HL-60/S4 treated with phorbol 12-myristate 13-acetate at 8.2 ng/mL for 4 days and 3 days (cell line): ENCODE results near the gene SAMD4A.

Experiments
- in situ Hi-C: fragments of 300-500 bp; cut with MboI; formaldehyde crosslinking; loops from 2 replicates; pipeline ENCODE4 v1.15.0; 2022; ENCODE audit warnings: low sequenced_read_pairs

SAMD4A gene

DNA sequence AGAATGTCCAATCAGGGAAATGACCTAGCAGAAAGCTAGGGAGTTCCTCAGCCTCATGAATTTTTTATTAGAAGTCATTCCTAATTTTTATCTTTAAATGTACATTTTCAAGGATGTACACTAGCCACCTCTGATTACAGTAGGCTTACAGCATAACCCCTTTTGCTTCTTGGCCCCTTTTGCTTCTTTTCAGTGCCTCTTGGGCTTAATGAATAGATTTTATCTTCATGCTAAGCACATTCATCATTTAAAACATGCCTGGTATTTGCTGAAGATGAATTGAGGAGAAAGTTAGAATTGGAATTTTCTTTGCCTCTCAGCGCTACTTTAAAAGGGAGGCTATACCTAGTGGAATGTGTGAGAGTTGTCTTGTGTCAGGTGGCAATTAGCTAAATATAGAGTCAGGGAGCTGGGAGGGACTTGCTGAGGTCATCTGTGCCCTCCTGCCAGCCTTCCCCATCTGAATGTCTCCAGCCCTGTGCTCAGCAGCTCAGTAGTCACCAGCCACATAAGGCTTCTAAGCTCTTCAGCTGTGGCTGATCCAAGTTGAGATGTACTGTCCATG is 132.1 kb downstream of the SAMD4A start:
- in situ Hi-C loops: no loop called here

DNA sequence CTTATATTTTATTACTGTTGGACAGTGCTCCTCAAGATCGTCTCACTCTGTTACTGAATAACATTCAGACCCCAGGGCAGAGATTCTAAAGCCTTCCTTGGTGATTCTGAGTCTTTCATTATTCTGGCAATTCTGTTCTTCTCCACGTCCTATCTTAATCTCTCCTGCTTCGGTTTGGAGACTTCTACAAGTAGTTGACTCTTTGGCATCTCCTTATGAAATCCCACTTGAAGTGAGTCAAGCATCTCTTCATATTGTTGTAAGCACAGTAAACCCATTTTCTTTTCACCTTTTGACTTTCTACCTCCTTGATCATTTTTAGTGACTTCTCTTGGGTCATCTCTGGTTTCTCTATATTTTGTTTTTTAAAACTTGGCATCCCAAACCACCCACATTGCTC is 132.8 kb downstream of the SAMD4A start:
- in situ Hi-C loops: no loop called here

DNA sequence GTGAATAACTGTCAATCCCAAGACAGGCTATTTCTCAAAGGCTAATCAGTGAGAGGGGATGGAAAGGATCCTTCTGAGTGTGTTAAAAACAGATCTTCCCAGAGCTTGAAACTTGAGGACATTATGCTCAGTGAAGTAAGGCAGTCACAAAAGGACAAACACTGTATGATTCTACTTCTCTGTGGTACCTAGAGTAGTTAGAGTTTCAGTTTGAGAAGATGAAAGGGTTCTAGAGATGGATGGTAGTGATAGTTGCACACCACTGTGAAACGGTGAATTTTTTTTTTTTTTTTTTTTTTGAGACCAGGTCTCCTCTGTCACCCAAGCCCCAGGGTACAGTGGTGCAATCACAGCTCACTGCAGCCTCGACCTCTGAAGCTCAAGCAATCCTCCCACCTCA is 133.8 kb downstream of the SAMD4A start:
- in situ Hi-C loops: no loop called here

DNA sequence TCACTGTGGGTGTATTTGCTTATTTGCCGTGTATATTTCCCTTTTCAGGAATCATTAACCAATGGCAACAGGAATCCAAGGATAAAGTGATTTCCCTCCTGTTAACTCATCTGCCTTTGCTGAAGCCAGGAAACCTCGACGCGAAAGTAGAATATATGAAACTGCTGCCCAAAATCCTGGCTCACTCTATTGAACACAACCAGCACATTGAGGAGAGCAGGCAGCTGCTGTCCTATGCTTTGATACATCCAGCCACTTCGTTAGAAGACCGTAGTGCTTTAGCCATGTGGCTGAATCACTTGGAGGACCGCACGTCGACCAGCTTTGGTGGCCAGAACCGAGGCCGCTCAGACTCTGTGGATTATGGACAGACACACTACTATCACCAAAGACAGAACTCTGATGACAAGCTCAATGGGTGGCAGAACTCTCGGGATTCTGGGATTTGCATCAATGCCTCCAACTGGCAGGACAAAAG is 135.1 kb downstream of the SAMD4A start:
- in situ Hi-C loops: no loop called here

DNA sequence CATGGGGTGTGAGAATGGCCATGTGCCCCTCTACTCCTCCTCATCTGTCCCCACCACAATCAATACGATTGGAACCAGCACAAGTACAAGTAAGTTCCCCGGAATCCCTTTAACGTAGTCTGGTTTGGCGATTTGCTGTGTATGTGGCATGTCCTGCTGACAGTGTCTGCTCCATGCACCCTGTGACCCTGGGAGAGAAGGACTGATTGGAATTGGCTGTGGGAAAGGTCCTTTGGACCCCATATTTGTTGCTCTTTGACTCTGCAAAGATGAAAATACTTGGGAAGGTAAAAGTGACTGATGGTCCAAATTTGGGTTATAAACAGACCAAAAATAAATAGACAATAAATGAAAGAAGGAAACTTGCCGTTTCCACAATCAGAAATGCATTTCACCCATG is 135.6 kb downstream of the SAMD4A start:
- in situ Hi-C loops: no loop called here

DNA sequence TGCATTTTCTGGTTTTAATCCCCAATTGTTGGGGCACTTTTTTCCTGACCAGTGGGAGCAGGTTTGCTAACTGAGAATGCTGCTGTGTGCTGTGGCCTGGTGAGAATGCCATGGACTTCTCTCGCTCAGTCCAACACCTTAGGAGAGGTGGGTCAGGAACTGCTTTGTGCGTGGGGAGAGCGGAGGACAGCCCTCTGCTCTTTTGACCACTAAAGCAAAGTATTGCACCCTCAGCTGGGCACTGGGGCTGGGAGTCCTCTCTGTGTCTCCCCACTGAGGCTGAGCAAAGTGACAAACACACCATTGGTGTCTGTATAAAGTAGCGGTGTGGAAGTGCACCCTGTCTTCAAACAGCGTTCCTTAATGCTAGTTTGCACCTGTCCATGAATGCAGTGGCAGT is 136.2 kb downstream of the SAMD4A start:
- in situ Hi-C loops: no loop called here

DNA sequence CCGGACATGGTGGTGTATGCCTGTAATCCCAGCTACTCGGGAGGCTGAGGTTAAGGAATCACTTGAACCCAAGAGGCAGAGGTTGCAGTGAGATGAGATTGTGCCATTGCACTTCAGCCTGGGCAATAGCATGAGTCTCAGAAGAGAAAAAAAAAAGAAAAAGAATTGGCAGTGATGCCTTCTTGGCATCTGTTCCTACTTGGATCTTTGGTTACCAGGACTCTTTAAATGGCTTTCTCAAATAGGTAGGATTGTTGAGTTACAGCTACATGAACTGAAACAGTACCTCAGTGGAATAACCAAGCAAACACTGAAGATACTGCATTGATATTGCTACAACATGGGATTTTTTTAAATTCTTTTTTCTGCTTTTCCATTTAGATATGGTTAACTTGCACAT is 136.8 kb downstream of the SAMD4A start:
- in situ Hi-C loops: no loop called here

DNA sequence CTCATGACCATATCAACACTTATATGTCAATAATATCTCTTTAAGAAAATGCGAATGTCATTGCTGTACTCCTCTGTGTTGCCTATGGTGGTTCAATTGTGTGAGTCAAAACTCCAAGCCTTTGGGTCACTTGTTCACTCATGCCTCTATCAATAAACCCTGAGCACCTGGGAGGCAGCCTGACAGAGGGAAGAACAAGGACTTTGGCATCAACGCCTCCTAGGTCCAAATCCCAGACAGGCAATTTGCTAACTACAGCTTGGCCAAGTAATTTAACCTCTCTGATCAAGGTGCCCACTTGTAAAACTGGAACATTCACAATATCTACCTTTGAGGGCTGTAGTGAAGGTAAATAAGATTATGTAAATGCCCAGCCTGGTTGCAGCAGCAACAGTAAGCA is 137.8 kb downstream of the SAMD4A start:
- in situ Hi-C loops: no loop called here

DNA sequence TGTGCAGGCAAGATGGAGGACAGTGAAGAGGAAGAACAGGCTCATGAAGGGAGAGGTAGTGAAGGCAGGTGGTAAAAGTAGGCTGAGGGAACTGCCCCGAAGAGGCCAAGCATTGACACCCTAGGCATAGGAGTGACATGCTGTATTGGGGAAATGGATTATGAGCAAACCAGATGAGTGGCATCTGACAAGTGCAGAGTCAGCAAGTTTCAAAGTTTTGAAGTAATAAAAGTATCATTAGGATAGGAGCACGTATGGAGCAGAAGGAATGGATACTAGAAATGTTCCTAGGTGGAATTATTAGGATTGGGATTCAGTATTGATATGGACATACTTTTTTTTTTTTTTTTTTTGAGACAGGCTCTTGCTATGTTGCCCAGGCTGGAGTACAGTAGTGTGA is 139.8 kb downstream of the SAMD4A start:
- in situ Hi-C loops: no loop called here

DNA sequence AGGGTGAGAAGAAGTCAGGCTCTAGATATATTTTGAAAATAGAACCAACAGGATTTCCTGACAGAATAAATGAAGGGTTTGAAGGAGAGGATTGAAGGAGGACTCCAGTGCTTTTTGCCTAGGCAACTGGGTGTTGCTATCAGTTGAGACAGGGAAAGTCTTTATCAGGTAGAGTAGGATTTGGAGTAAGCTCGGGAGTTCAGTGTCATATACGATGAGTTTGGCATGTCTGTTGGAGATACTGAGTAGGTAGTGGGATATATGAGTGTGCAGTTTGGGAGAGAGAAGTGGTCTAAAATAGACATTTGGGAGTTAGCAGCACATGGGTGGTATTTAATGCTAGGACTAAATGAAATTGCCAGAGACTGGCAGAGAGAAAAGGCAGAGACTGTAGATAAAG is 141.2 kb downstream of the SAMD4A start:
- in situ Hi-C loops: no loop called here

DNA sequence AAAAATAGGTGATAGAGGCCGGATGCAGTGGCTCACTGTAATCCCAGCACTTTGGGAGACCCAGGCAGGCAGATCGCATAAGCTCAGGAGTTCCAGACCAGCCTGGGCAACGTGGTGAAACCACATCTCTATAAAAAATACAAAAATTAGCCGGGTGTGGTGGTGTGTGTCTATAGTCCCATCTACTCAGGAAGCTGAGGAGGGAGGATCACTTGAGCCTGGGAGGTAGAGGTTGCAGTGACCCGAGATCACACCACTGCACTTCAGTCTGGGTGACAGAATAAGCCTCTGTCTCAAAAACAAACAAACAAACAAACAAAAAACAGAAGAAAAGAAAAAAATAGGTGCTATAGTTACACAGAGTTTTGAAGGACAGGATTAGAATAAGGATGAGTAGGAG is 142.1 kb downstream of the SAMD4A start:
- in situ Hi-C loops: no loop called here

DNA sequence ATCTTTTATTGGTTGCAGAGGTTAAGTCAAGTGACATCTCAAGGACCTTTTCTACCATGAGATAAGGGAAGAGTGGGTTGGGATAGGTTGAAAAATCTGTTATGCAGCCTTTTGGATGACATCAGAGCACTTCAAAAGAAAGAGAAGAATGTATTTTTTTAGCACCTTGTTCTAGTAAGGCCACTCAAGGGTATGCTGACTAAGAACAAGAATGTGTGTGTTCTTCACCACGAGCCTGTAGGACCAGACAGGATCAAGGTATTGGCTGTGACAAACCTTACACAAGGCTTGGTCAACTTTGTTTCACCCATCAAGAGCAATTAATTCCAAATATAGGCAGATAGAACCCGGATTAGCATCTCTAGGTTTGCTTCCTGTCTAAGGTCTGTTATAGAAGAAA is 142.5 kb downstream of the SAMD4A start:
- in situ Hi-C loops: no loop called here

DNA sequence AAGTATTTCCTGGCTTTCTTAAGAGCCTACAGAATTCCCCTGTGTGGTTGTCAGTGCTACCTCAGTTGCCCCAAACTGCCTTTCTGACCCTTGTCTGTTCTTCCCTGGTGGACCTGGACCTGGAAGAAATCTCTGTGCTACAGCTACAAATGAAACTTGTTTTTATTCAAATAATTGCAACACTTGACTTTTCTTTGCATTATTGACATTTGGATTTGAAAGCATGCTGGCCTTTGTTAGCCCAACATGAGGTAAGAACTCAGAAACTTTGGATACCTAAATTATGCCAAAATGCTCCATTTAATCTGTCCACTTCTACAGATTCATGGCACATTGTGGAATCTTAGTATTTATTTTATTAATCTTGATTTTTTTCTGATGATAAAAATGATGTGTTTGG is 142.9 kb downstream of the SAMD4A start:
- in situ Hi-C loops: no loop called here

DNA sequence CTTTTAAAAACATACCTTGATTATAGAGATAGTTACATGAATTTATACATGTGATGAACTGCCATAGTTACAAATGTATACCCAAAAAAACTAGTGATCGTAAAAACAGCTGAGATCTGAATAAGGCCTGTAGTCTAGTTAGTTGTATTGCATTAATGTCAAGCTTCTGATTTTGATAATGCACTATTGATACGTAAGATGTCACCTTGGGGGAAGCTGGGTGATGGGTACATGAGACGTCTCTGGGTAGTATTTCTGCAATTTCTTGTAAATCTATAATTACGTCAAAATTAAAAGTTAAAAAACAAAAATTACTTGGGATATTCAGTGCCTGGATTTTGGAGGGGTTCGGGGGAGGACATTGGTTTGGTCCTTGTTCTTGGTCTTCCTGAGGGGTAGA is 144.4 kb downstream of the SAMD4A start:
- in situ Hi-C loops: no loop called here

DNA sequence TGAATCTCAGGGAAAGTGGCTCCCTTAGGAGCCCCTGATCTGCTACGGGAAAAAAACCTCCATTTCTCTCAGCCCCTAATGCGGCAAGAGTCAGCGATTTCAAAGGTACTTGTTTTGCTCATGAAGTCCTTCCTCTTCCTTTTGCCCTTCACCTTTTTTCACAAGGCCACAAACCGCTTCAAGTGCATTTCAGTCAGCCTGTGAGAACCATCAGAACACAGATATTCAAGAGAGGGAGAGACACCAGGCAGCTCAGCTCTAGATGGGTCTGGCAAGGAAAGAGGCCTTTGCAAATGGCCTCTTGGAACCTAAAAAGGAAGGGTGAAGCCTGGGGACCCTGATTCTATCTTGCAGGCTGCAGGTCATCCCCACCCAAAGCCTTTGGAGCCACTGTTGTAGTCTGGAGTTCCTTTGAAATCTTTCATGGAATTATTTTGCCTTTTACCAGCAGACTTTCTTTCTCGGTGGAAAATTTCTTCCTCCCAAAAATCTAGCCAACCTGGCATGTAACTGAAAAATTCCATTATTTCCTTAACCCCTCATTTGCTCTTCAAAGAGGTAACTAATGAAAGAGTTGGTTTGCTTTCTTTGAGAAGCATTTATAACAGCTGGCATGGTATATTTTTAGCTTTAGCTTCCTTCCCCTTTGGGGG is 145.0 kb downstream of the SAMD4A start:
- in situ Hi-C loops: no loop called here

DNA sequence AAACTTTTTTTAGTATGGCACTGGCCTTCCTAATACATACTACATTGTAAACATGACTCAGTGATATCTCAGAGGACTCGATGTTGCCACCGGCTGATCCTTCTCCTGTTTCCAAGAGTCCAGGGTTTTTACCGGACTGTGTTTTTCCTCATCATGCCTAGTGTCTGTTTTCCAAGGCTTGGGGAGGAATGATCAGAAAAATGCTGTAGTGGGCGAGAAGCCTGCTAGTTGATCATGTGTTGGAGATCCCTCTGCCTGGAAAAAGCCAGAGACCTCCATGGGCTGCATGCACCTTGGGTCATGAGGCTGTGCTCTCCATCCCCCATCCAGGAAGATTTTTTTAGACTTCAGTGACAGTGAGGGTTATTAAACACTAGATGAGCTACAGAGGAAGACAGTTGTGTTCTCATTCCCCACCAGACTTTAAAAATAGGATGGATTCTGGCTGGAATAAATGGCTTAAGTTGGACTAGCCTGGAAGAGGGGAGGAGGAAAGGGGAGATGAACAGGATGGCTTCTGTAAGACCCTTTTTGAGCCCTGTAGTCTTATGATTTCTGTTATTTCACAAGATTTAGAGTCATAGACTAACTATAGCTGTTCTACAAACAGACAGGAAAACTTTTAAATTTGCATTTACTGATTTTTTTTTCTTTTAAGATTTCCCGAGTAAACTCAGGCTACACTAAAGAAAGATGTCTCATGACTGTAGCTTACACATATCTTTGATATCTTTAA is 145.7 kb downstream of the SAMD4A start:
- in situ Hi-C loops: no loop called here

DNA sequence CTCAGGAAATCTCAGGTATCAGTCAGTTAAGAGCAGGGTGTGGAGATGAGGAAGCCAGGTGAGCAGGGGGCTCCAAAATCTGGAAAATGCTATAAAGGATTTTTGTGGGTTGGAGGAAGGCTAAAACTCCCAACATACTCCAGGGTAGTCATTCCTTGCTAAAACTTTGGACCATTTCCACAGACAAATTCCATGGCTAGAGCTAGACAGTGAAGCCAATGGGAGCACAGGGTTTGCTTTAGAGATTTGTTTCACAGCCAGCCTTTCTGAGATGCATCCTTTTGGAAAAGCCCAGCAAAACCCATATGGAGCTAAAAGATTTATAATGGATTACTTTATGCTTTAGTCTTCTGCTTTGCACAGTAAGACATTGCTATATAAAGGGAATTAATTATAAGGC is 146.5 kb downstream of the SAMD4A start:
- in situ Hi-C loops: no loop called here

DNA sequence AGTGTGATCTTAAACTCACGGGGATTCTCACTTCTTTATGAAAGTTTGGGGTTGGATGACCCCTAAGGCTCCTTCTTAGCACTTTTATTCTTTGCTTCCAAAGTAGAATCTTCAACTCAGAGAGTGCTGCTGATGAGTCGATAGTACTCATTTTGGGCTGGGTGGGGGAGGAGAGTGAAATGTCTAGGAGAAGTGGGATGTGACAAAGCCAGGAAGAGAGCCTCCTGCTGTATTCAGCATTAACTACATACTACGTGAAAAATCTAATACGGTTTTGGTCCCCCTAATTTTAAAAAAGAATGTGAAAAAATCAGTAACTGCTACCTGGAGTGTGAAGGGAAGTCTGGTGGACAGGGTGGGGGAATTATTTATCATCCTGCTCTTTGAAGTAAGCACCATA is 148.3 kb downstream of the SAMD4A start:
- in situ Hi-C loops: no loop called here

DNA sequence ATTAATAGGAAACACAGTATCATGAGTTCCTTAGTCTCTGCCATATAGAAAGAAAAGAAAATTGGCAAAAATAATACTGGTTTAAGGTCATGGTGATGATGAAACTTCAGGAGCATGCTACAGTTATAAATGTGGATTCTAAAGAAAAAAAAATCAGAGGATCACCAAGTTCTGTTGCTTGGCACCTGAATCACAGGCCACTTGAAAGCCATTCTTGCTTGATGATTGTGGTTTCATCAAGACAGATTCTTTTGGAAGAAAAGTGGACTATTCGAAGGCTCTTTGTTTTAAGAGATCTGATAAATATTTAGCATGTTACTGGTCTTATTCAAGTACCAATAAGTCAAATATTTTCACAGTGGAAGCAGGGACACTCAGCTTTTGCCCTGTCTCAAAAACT is 148.9 kb downstream of the SAMD4A start:
- in situ Hi-C loops: no loop called here

DNA sequence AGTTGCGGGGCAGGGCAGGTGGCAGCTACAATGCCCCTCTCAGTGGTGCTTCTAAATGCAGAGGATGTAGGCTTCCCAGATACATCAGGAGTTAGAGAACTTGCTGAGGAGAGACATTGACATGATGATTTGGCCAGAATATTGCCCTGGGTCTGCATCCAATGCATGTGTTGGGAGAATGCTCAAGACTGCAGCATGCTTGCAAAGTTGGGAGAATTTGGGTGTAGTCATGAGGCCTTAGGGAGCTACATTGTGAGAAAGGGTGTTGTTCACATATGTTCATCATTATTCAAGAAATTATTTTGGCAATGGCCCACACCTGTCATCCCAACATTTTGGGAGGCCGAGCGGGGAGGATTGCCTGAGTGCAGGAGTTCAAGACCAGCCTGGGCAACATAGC is 149.9 kb downstream of the SAMD4A start:
- in situ Hi-C loops: no loop called here

DNA sequence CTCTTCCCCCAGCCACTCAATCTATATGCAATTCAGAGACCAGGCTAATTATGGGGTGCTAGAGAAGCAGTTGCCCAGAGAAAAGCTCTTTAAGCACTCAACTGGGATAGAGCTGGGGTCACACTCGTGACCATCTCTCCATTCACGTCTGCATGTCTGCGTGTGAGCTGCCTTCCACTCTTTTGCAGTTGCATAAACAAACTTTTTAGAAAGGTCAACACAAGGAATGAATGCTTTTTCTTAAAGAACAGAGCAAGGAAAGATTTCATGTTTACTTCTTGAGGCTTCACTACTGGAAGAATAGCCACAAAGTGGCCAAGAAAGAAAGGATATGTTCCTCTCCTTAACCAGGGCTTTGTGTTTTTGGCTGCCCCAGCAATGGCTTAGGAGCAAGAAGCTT is 151.1 kb downstream of the SAMD4A start:
- in situ Hi-C loops: no loop called here

DNA sequence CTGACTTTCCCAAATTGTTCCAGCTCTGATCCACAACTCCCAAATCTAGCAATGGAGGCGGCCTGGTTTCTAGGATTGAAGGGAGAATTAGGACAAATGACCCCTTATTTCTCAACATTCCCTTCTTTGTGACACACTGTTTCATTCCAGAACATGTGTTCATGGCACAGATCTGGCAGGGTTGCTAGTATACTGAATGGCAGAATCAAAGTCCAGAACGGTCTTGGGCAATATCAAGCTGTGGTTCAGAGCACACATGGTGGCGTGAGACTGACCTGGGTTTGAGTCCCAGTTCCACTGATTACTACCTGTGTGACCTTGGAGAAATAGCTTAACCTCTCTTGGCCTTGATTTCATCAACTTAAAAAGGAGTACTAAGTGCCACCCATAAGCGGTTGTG is 152.5 kb downstream of the SAMD4A start:
- in situ Hi-C loops: no loop called here
